HFFc6 (cell line): ENCODE measurements around the gene TEK. TPM values are rescaled to one million over a fixed set of nuclear protein-coding genes. Genes with fewer than 3 reads are reported as not detected.

ENCODE experiments used
- DNase-seq: peaks from one replicate; pipeline ENCODE4 v3.0.0-alpha.2; 2018
- H3K27ac Mint-ChIP-seq: 2 replicates; pipeline ENCODE4 v1.8.0; 2020; ENCODE audit warnings: mild to moderate bottlenecking, mixed read lengths
- H3K27me3 Mint-ChIP-seq: 2 replicates; pipeline ENCODE4 v1.8.0; 2021; ENCODE audit warnings: mild to moderate bottlenecking, moderate library complexity, mixed read lengths; ENCODE audit not compliant: insufficient read depth
- H3K36me3 Mint-ChIP-seq: 2 replicates; pipeline ENCODE4 v1.8.0; 2021; ENCODE audit warnings: low read depth, mixed read lengths
- H3K4me1 Mint-ChIP-seq: 2 replicates; pipeline ENCODE4 v1.8.0; 2020; ENCODE audit warnings: low read depth, mixed read lengths
- H3K4me3 Mint-ChIP-seq: 2 replicates; pipeline ENCODE4 v1.8.0; 2020; ENCODE audit warnings: mild to moderate bottlenecking, moderate library complexity, mixed read lengths
- H3K9me3 Mint-ChIP-seq: 2 replicates; pipeline ENCODE4 v1.8.0; 2020; ENCODE audit warnings: mild to moderate bottlenecking, mixed read lengths
- long read RNA-seq: library from polyadenylated mRNA; unstranded; transcript quantifications from one replicate; pipeline ENCODE4 v2.0.0, GENCODE V29; 2019
- total RNA-seq, 6 experiments: library from RNA; stranded (reverse); fragmentation: NEBNext Ultra II Directional; extraction: Animal tissue kit (Norgen Biotek cat#: 25700); gene quantifications; 2 replicates in 1 of 6; 3 replicates in 5 of 6; pipeline ENCODE4 v1.2.3, GENCODE V29; 2021
- TF ChIP-seq, protein P1 (sequence below): fragments of 200-600 bp; sonication (generic); IDR thresholded peaks from 2 replicates; pipeline ENCODE4 v1.5.0; 2021; ENCODE audit warnings: antibody characterized with exemption, mild to moderate bottlenecking

TEK gene
- total RNA-seq = 1 to 10 TPM; 2.0 to 10.0 (median 8.5) TPM
- long read RNA-seq = 0 reads

DNA sequence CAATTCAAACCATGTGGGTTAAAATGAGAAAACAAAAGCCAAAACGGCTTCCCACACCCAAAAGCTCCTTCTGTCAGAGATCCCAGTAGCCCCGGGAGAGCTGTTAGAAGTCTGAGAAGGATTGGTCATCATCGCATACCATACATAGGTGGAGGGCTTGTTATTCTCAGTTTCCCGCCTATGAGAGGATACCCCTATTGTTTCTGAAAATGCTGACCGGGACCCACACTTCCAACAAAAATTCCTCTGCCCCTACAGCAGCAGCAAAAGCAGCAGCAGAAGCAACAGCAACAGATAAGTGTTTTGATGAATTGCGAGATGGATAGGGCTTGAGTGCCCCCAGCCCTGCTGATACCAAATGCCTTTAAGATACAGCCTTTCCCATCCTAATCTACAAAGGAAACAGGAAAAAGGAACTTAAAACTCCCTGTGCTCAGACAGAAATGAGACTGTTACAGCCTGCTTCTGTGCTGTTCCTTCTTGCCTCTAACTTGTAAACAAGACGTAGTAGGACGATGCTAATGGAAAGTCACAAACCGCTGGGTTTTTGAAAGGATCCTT, at the start of gene TEK:
Gene TEK (plus strand): TSS at position 245 of the 561 bp plus-strand sequence. CDS start 366 bp downstream, outside the sequence.
- Mint-ChIP-seq H3K36me3 (peaks cover 6% of the 10 kb centered on the region; the same call in 1 of the 2 replicates), H3K27me3 (no peaks in the 10 kb centered on the region), H3K4me3 (peak within 1 kb of the TSS; percentile 84), H3K27ac (peak within 1 kb of the TSS; percentile 75), H3K4me1 (peaks cover 58% of the 10 kb centered on the region), H3K9me3 (peaks cover 4% of the 10 kb centered on the region; the same call in 1 of the 2 replicates)
- TF ChIP-seq, protein P1, sequence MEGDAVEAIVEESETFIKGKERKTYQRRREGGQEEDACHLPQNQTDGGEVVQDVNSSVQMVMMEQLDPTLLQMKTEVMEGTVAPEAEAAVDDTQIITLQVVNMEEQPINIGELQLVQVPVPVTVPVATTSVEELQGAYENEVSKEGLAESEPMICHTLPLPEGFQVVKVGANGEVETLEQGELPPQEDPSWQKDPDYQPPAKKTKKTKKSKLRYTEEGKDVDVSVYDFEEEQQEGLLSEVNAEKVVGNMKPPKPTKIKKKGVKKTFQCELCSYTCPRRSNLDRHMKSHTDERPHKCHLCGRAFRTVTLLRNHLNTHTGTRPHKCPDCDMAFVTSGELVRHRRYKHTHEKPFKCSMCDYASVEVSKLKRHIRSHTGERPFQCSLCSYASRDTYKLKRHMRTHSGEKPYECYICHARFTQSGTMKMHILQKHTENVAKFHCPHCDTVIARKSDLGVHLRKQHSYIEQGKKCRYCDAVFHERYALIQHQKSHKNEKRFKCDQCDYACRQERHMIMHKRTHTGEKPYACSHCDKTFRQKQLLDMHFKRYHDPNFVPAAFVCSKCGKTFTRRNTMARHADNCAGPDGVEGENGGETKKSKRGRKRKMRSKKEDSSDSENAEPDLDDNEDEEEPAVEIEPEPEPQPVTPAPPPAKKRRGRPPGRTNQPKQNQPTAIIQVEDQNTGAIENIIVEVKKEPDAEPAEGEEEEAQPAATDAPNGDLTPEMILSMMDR = no peak
- DNase-seq = no peak

DNA sequence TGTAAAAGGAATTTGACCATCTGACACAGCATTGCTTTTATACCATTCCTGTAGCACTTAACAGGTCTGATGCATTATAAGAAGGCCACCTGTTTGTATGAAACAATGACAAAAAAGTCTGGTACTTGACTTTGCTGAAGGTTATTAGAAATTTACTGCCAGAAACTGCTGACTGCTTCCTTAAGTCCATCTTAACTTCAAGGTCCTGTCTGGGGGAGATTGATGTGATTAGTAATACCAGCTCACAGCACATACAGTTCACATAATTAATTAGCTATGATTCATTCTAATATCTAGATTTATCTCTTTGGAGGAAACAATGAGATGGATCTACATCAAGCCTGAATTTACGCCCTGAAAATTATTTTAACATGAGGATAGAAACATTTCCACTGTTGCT, 49.6 kb upstream of the TEK start:
- H3K4me3 Mint-ChIP-seq = no peak overlapping the region
- no peak for DNase-seq

DNA sequence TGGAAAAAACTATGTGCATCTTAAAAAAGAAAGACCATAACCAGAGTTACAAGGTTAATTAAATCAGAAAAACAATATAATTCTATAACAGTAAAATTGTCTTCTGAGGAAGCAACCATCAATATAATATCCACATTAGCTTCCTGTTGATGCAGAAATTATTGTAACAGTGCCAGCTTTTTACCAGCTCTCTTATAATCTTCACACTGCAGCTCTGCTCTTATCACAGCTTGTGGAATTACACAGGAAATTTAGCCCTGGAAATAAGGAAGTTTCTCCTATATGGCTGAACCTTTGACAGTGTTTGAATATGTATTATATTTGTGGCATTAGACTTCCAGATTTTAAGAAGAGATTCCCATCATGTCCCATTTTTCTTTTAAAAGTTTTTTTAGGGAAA, 49.1 kb upstream of the TEK start:
- peaks cover 8% of the 10 kb centered on the region; the same call in 1 of the 2 replicates for H3K36me3 Mint-ChIP-seq
- H3K4me3 Mint-ChIP-seq = no peak overlapping the region
- TF ChIP-seq, protein P1 = no peak
- no peaks in the 10 kb centered on the region; the same call in 1 of the 2 replicates for H3K27me3 Mint-ChIP-seq
- DNase-seq = no peak
- H3K4me1 Mint-ChIP-seq = peaks cover 1% of the 10 kb centered on the region
- no peaks in the 10 kb centered on the region for H3K9me3 Mint-ChIP-seq
- H3K27ac Mint-ChIP-seq = no peak overlapping the region

More for the DNA sequence above, 49.6 kb upstream of the TEK start:
- no peaks in the 10 kb centered on the region for H3K9me3 Mint-ChIP-seq
- H3K27me3 Mint-ChIP-seq = no peaks in the 10 kb centered on the region; the same call in 1 of the 2 replicates
- H3K36me3 Mint-ChIP-seq = peaks cover 8% of the 10 kb centered on the region; the same call in 1 of the 2 replicates
- no peak overlapping the region for H3K27ac Mint-ChIP-seq
- TF ChIP-seq, protein P1 = no peak
- H3K4me1 Mint-ChIP-seq = peaks cover 4% of the 10 kb centered on the region

DNA sequence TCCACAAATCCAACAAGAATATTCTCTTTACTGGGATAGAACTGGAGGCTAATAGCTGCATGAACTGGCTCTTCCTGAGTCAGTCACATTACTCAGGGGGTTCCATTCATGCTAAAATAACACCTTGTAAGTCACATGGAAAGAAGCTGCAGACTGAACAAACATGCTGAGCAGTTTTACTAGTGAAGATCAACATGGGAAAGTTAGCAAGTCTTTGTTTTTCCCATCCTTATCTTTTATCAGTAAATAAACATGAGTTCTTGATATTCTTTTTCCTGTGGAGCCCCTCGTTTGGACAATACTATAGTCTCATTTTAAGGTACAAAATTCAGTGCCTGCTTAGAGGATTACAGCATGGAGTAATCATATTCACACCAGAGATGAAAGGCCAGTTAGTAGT, 43.7 kb upstream of the TEK start:
- Mint-ChIP-seq H3K4me1 (peaks cover 10% of the 10 kb centered on the region), H3K9me3 (no peaks in the 10 kb centered on the region), H3K27me3 (peaks cover 2% of the 10 kb centered on the region), H3K4me3 (no peak overlapping the region), H3K36me3 (0 out of 2 replicates have a peak, but pooled peaks cover 4% of the 10 kb centered on the region), H3K27ac (no peak overlapping the region)
- DNase-seq = no peak
- TF ChIP-seq, protein P1 = no peak

DNA sequence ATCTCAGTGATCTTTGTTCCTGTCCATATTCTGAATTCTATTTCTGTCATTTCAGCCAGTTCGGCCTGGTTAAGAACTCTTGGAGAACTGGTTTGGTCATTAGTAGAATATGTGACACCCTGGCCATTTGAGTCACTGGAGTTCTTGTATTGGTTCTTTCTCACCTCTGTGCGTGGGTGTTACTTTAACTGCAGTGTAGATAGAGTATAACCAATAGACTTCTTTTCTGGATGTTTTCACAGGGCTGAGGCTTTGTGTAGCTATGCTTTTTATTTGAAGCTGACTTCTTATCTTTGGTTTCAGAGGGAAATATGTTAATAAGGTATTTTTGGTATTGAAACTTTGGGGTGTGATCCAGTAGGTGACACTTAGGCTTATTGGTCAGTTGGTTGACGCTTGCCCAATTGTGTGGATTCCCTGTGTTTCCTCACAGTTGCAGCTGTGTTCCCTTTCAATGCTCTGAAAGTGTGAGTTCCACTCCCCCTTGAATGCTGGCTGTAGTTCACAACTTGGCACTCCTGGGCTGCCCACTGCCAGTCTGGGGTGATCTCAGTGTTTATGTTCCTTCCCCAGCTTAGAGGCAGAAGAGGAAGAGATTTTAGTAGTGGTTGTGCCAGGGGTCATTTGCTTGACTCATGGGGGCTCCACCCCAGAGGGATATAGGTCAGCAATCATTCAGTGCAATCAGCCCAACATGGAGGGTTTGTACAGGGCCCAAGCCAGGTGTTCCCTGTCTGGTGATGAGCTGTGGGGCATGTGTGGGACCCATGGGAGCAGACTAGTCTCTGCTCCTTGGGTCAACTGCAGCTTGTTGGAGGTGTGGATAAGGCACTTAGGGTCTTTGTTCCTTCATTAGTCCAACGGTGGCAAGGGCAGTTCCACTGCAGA, 34.9 kb upstream of the TEK start:
- Mint-ChIP-seq H3K27me3 (no peaks in the 10 kb centered on the region), H3K4me3 (no peak overlapping the region), H3K4me1 (no peaks in the 10 kb centered on the region; the same call in 1 of the 2 replicates), H3K36me3 (peaks cover 9% of the 10 kb centered on the region), H3K27ac (no peak overlapping the region), H3K9me3 (peaks cover 8% of the 10 kb centered on the region)
- no peak for DNase-seq
- TF ChIP-seq, protein P1 = no peak
